Neural crest cell (in vitro differentiated cells): ENCODE results near the gene STH. TPM values are rescaled to one million over a fixed set of nuclear protein-coding genes. Genes with fewer than 3 reads are reported as not detected.
A peak's percentile ranks its signal among the peaks of the same experiment; 100 is the strongest.

Source experiments
- DNase-seq: peaks from one replicate; pipeline ENCODE4 v3.0.0; 2021; ENCODE audit warnings: low read depth, mixed read lengths, low spot score
- H3K27ac Mint-ChIP-seq: one replicate; pipeline ENCODE4 v1.8.0; 2021; ENCODE audit warnings: mild to moderate bottlenecking, mixed read lengths; ENCODE audit not compliant: unreplicated experiment
- H3K27me3 Mint-ChIP-seq: 2 replicates; pipeline ENCODE4 v1.8.0; 2021; ENCODE audit warnings: low read depth, mild to moderate bottlenecking, mixed read lengths
- H3K36me3 Mint-ChIP-seq: 2 replicates; pipeline ENCODE4 v1.8.0; 2021; ENCODE audit warnings: low read depth, mild to moderate bottlenecking, mixed read lengths
- H3K4me1 Mint-ChIP-seq: 2 replicates; pipeline ENCODE4 v1.8.0; 2021; ENCODE audit warnings: mixed read lengths
- H3K4me3 Mint-ChIP-seq: one replicate; pipeline ENCODE4 v1.8.0; 2021; ENCODE audit warnings: mild to moderate bottlenecking, mixed read lengths
- H3K9me3 Mint-ChIP-seq: 2 replicates; pipeline ENCODE4 v1.8.0; 2021; ENCODE audit warnings: mixed read lengths
- total RNA-seq: library from RNA; stranded (reverse); gene quantifications from 2 replicates; pipeline ENCODE4 v1.2.1, GENCODE V29; 2021
- TF ChIP-seq, protein P1 (sequence below): fragments of 200-600 bp; sonication (generic); conservative IDR thresholded peaks from 2 replicates; pipeline ENCODE4 v1.5.0; 2021; ENCODE audit warnings: antibody characterized with exemption, mild to moderate bottlenecking

The STH gene
- total RNA-seq, 1 donor from 2014 or later = not detected

DNA sequence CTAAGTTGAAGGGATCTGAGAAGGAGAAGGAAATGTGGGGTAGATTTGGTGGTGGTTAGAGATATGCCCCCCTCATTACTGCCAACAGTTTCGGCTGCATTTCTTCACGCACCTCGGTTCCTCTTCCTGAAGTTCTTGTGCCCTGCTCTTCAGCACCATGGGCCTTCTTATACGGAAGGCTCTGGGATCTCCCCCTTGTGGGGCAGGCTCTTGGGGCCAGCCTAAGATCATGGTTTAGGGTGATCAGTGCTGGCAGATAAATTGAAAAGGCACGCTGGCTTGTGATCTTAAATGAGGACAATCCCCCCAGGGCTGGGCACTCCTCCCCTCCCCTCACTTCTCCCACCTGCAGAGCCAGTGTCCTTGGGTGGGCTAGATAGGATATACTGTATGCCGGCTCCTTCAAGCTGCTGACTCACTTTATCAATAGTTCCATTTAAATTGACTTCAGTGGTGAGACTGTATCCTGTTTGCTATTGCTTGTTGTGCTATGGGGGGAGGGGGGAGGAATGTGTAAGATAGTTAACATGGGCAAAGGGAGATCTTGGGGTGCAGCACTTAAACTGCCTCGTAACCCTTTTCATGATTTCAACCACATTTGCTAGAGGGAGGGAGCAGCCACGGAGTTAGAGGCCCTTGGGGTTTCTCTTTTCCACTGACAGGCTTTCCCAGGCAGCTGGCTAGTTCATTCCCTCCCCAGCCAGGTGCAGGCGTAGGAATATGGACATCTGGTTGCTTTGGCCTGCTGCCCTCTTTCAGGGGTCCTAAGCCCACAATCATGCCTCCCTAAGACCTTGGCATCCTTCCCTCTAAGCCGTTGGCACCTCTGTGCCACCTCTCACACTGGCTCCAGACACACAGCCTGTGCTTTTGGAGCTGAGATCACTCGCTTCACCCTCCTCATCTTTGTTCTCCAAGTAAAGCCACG, 28.3 kb downstream of the STH start:
- Mint-ChIP-seq H3K4me1 (peaks cover 40% of the 10 kb centered on the region), H3K9me3 (no peaks in the 10 kb centered on the region), H3K36me3 (peaks cover 19% of the 10 kb centered on the region), H3K27ac (peak overlapping the region; percentile 17), H3K27me3 (no peaks in the 10 kb centered on the region), H3K4me3 (no peak overlapping the region)
- DNase-seq = no peak
- TF ChIP-seq, protein P1, sequence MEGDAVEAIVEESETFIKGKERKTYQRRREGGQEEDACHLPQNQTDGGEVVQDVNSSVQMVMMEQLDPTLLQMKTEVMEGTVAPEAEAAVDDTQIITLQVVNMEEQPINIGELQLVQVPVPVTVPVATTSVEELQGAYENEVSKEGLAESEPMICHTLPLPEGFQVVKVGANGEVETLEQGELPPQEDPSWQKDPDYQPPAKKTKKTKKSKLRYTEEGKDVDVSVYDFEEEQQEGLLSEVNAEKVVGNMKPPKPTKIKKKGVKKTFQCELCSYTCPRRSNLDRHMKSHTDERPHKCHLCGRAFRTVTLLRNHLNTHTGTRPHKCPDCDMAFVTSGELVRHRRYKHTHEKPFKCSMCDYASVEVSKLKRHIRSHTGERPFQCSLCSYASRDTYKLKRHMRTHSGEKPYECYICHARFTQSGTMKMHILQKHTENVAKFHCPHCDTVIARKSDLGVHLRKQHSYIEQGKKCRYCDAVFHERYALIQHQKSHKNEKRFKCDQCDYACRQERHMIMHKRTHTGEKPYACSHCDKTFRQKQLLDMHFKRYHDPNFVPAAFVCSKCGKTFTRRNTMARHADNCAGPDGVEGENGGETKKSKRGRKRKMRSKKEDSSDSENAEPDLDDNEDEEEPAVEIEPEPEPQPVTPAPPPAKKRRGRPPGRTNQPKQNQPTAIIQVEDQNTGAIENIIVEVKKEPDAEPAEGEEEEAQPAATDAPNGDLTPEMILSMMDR = no peak

DNA sequence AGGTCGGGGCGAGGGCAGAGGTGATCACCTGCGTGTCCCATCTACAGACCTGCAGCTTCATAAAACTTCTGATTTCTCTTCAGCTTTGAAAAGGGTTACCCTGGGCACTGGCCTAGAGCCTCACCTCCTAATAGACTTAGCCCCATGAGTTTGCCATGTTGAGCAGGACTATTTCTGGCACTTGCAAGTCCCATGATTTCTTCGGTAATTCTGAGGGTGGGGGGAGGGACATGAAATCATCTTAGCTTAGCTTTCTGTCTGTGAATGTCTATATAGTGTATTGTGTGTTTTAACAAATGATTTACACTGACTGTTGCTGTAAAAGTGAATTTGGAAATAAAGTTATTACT, 28.9 kb downstream of the STH start:
- Mint-ChIP-seq H3K27me3 (no peaks in the 10 kb centered on the region), H3K36me3 (peaks cover 18% of the 10 kb centered on the region), H3K9me3 (no peaks in the 10 kb centered on the region), H3K4me3 (no peak overlapping the region), H3K27ac (peak overlapping the region; percentile 1), H3K4me1 (peaks cover 40% of the 10 kb centered on the region)
- DNase-seq = no peak
- TF ChIP-seq, protein P1 = no peak

DNA sequence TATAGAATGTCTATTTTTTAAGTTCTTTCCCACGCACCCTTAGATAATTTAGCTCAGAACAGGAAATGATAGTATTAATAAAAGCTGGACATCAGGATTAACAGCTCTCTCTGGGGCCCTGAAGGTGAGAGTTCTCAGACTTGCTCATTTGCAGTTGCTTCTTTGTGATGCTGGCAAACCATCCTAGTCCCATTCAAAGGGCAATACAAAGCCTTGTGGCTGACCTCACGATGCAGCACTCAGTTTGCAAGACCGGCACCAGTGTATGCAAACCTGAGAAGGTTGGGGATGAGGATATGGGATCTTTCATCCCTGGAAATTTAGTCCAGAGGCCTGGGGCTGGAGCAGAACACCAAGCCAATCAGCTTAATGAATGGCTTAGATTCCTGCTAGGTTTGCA, 29.3 kb downstream of the STH start:
- DNase-seq = no peak
- H3K4me3 Mint-ChIP-seq = no peak overlapping the region
- peaks cover 21% of the 10 kb centered on the region for H3K36me3 Mint-ChIP-seq
- peaks cover 37% of the 10 kb centered on the region for H3K4me1 Mint-ChIP-seq
- no peaks in the 10 kb centered on the region for H3K27me3 Mint-ChIP-seq
- TF ChIP-seq, protein P1 = no peak
- no peaks in the 10 kb centered on the region for H3K9me3 Mint-ChIP-seq
- peak overlapping the region; percentile 1 for H3K27ac Mint-ChIP-seq

DNA sequence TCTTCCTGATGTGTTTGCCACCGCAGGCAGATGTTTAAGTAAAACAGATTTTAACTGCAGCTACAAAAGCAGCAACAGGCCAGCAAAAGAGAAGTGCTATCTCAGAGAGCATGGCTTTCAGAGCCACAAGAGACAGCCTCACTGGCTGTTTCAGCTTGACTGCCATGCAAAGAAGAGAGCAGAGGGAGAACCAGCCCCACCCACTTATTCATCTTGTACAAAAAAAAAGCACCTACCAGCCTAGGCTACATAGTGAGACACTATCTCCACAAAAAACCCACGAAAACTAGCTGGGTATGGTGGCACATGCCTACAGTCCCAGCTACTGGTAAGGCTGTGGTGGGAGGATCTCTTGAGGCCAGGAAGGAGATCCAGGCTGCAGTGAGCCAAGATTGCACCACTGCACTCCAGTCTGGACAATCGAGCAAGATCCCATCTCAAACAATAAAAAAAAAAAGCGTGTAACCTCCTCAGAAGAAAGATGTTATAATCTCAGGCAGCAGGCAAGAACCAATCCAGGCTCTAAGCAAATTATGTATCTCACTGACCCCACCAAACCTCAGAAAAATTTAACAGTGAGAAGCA, 30.0 kb downstream of the STH start:
- TF ChIP-seq, protein P1 = no peak
- Mint-ChIP-seq H3K36me3 (peaks cover 23% of the 10 kb centered on the region), H3K27ac (no peak overlapping the region), H3K4me1 (peaks cover 32% of the 10 kb centered on the region), H3K4me3 (no peak overlapping the region), H3K9me3 (no peaks in the 10 kb centered on the region), H3K27me3 (no peaks in the 10 kb centered on the region)
- DNase-seq = no peak

DNA sequence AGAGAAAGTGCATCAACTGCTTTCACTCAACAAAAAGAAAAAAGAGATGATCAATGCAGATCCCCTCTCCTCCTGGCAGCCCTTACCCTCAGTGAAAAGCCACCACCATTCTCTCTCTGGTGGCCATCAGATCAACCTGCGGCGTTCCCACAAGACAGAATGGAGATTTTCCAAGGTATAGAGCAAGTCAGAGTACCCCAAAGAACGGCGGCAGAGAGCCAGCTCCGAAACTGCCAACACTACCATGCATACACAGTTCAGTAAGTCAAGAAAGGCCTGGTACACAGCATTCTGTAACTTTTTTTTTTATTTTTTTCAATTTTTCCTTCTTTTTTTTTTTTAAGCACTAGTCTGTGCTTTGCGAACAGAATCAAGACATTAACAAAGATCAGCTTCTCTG, 30.6 kb downstream of the STH start:
- Mint-ChIP-seq H3K27ac (no peak overlapping the region), H3K4me1 (peaks cover 30% of the 10 kb centered on the region), H3K4me3 (peak overlapping the region; percentile 18), H3K9me3 (no peaks in the 10 kb centered on the region), H3K27me3 (no peaks in the 10 kb centered on the region), H3K36me3 (peaks cover 28% of the 10 kb centered on the region)
- no peak for DNase-seq
- TF ChIP-seq, protein P1 = no peak
